GM18873 (cell line): ENCODE results near the gene FAM222B.
"Not testable (repeated sequence)": the region's sequence is repeated elsewhere in the genome, so short reads cannot be mapped to it uniquely, and the experiment has no call there.

Experiments used
- ATAC-seq: cut with Tn5 transposase; IDR thresholded peaks from one replicate; pipeline ENCODE4 v1.9.1; 2021; ENCODE audit warnings: mild to moderate bottlenecking, moderate library complexity, moderate number of reproducible peaks; ENCODE audit not compliant: unreplicated experiment, low FRiP score

The FAM222B gene

DNA sequence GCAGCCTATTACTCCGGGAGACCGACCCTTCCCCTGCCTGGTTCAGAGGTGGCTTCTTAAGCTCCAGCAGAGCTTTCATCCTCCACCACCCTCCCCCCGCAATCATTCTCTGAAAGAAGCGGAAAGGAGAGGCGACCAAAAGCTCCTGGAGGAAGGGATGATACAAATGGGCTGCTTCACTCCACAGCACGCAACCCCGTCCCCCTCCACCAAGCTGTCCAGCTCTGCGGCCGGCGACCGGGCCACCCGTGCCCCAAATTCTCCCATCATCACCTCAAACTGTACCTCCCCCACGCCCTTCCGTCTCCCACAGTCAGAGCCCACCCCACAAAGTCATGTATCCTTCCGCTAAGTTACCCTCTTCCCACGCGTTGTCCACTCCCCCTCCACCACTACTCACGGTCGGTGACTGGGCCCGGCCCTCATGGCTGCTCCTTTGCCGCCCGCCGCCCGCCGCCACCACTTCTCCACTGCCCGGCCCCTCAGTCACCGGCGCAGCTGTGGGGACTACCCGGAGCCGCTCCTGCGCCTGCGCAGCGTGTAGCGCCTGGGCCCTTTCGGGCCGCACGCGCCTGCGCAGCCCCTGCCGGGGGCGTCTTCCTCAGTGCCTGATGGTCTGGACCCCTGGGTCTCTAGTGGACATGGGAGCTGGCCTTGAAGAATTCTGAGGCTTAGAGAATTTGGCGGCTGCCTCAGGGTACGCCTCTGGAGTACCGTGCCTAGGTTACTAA, at the start of gene FAM222B:
Gene FAM222B (minus strand): TSS at position 509 of the 731 bp plus-strand sequence. CDS start 76,123 bp downstream, outside the sequence.
- no peak for ATAC-seq

- ATAC-seq = no peak
Measured at GRCh38 chr17:28892024-28892423, 49.4 kb upstream of the FAM222B start.

GRCh38 chr17:28891201-28891600, 48.6 kb upstream of the FAM222B start:
- no peak for ATAC-seq

GRCh38 chr17:28889996-28890395, 47.4 kb upstream of the FAM222B start:
- no peak for ATAC-seq

- ATAC-seq = no peak
Measured at GRCh38 chr17:28888832-28889231, 46.2 kb upstream of the FAM222B start.

GRCh38 chr17:28887871-28888471, 45.4 kb upstream of the FAM222B start:
- ATAC-seq = no peak

- ATAC-seq = no peak
Measured at GRCh38 chr17:28885951-28886350, 43.4 kb upstream of the FAM222B start.

GRCh38 chr17:28885363-28885762, 42.8 kb upstream of the FAM222B start:
- ATAC-seq = no peak

GRCh38 chr17:28883967-28884702, 41.5 kb upstream of the FAM222B start:
- no peak for ATAC-seq

GRCh38 chr17:28882154-28882895, 39.7 kb upstream of the FAM222B start:
- no peak for ATAC-seq

- ATAC-seq = no peak
Measured at GRCh38 chr17:28881533-28882056, 39.0 kb upstream of the FAM222B start.

DNA sequence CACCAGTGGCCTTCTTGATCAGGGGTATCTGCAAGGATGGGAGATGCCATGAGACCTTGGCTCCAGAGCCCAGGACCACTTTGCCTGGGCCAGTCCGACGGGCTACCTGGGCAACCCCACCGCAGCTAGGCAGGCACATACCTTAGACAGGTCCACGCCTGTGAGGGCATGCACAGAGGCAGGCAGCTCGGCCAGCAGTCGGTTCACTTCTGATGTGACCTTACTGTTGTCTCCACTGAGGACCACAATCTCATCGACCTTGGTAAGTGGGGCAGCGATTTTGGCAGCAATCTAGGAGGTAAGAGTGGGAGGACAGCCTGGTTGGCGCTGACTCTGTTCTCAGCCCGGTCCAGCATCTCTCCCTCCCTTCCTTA, 38.0 kb upstream of the FAM222B start:
- ATAC-seq = no peak

- ATAC-seq = no peak
Measured at GRCh38 chr17:28879886-28880571, 37.4 kb upstream of the FAM222B start.

DNA sequence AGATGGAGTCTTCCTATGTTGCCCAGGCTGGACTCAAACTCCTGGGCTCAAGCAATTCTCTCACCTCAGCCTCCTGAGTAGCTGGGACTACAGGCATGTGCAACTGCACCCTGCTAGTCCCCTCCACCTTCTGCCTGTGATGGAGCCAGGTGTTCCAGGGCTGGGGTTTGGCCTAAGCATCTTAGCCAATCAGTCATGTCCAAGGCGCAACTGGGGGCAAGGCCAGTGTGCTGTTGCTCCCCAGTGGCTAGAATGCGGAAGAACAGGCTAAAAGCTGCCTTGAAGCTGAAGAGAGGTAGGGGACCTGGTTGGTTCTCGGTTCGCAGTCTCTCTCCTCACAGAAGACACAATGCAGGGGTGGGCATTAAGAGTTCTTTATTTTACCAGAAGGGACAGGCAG, 36.4 kb upstream of the FAM222B start:
- ATAC-seq = no peak

DNA sequence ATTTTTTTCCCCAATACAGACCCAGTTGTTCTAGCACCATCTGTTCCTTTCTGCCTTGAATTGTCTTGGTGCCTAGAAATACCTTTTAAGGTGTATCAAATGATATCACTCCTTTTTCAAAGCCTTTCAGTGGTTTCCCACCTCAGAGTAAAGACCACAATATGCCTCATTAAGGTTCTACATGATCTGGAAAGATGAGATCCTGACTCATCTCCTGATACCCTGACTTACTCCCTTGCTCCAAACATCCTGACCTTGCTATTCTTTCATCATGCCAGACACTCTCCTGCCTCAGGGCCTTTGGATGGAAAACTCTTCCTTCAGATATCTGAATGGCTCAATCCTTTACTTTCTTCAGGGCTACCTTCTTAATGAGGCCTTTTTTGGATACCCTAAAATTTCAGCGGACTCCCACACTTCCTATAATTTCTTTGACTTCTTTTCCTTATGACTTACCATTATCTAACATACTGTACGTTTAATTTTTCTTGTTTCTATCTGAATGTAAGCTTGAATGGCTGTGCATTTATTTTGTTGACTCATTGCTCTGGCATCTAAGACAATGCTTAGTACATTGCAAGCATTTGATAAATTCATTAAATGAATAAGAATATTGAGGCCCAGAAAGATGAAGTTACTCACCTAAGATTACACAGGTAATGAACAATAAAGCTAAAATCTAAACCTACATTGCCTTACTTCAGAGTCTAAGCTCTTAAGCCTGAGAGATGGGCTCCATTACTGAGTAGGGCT, 35.7 kb upstream of the FAM222B start:
- no peak for ATAC-seq

DNA sequence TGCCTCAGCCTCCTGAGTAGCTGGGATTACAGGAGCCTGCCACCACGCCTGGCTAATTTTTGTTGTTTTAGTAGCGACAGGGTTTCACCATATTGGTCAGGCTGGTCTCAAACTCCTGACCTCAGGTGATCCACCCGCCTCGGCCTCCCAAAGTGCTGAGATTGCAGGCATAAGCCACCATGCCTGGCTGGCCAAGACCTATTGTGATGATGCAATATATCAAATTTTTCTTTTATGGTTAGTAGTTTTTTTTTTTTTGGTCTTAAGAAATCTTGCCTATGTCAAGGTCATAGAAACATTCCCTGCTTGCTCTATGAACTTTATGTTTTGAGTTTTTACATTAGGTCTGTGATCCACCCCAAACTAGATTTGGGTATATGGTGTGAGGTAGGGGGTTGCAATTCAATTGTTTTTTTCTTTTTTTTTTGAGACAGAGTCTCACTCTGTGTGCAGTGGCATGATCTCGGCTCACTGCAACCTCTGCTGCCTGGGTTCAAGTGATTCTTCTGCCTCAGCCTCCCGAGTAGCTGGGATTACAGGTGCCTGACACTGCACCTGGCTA, 34.6 kb upstream of the FAM222B start:
- ATAC-seq = not testable (repeated sequence)

DNA sequence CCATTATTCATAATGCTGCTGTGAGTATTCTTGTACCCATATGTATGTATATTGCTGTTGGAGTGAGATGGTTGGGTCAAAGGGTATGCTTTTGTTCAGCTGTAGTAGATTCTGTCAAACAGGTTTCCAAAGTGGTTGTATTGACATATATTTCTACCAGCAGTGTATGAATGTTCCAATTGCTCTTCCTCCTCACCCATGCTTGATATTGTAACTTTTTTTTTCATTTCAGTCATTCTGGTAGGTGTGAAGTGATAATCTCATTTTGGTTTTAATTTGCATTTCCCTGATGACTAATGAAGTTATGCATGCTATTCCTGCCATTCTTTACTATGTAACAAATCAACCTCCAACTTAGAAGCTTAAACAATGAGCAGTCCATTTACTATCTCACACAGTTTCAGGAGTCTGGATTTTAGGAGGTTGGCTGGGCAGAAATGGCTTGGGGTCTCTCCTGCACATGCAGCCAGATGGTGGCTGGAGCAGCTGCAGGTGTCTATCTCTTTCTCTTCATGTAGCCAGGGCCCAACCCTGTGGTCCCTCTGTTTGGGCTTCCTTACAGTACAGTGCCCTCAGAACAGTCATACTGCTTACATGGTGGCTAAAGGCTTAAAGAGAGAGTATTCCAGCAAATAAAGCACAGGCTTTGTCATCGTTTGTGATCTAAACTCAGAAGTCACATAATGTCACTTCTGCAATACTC, 33.4 kb upstream of the FAM222B start:
- no peak for ATAC-seq

DNA sequence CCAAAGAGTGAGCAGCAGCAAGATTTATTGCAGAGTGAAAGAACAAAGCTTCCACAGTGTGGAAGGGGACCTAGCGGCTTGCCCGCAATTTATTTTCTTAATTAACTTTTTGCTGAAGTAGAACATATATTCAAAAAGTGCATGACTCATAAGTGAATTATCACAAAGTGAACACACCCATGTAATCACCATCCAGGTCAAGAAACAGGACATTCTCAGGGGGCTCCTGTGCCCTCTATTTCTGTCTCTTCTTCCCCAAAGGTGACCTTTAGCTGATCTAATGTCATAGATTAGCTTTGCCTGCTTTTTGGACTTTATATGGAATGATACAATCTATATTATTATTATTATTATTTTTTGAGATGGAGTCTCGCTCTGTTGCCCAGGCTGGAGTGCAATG, 32.2 kb upstream of the FAM222B start:
- no peak for ATAC-seq
